ENCODE measurements around the gene CTU2.

- TF ChIP-seq CTCF (IDR thresholded peaks at IDR 0.05) (no peak), POLR2A (IDR thresholded peaks at IDR 0.05) (no peak), POLR2AphosphoS5 (IDR thresholded peaks at IDR 0.05) (peak in 1 of 3 donors; percentile 43)
Measured at GRCh38 chr16:88681709-88682451, 24.4 kb upstream of the CTU2 start.

Measured in transverse colon (tissue), 4 donors.